Gastrocnemius medialis (tissue), 4 donors: ENCODE results near the gene MUSK.

Experiments
- POLR2A ChIP-seq, 2 donors: fragments of 450-650 bp; IDR thresholded peaks; one replicate each; pipeline ENCODE4 v1.6.1; 2017; ENCODE audit warnings: antibody characterized with exemption in 2 of 2, mild to moderate bottlenecking in 2 of 2, moderate library complexity in 2 of 2
- TF ChIP-seq, protein P1 (sequence below), 5 experiments: fragments of 450-650 bp in 3 of 5; fragments of 200-600 bp in 2 of 5; sonication (generic) in 2 of 5; IDR thresholded peaks in 4 of 5; conservative IDR thresholded peaks in 1 of 5; 1 replicate in 4 of 5; 2 replicates in 1 of 5; pipeline ENCODE4 v1.5.1; 2016 to 2019; ENCODE audit warnings: antibody characterized with exemption in 5 of 5, mild to moderate bottlenecking in 3 of 5, moderate library complexity in 3 of 5

DNA sequence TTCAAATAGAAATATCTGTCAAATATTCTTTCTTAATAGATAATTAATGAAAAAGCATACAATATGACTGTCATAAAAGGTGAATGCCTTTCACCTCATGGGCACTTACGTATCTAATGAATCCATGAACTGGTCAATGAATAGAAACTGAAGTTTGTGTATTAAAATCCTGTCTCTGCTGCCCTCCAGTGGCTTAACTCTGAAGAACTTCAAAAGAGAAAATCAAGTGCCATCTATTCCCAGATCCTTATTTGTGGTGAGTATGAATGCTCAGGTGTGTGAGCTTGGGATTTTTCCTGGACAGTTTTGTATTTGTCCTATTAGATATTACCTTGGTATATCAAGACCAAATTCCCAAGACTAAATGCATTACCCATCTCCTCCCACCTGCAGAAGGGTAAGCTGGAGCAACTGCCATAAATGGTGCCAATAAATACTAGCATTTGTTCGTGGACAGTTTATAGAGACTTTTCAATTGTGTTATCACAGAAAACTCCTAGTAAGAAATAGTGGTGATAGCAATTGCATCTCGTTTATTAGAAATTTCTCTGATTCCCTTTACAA is 45.0 kb upstream of the MUSK start:
- TF ChIP-seq, protein P1, sequence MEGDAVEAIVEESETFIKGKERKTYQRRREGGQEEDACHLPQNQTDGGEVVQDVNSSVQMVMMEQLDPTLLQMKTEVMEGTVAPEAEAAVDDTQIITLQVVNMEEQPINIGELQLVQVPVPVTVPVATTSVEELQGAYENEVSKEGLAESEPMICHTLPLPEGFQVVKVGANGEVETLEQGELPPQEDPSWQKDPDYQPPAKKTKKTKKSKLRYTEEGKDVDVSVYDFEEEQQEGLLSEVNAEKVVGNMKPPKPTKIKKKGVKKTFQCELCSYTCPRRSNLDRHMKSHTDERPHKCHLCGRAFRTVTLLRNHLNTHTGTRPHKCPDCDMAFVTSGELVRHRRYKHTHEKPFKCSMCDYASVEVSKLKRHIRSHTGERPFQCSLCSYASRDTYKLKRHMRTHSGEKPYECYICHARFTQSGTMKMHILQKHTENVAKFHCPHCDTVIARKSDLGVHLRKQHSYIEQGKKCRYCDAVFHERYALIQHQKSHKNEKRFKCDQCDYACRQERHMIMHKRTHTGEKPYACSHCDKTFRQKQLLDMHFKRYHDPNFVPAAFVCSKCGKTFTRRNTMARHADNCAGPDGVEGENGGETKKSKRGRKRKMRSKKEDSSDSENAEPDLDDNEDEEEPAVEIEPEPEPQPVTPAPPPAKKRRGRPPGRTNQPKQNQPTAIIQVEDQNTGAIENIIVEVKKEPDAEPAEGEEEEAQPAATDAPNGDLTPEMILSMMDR (IDR thresholded peaks at IDR 0.05 in 4 of 5, conservative IDR thresholded peaks at IDR 0.05 in 1 of 5): peak; percentile 23 to 62 (median 50)
- no peak for TF ChIP-seq POLR2A (IDR thresholded peaks at IDR 0.05)
